Lower lobe of right lung (tissue), 2 donors: ENCODE data around the gene TMEM39B. TPM values are rescaled to one million over a fixed set of nuclear protein-coding genes. Genes with fewer than 3 reads are reported as not detected.
"Not testable (repeated sequence)": the region's sequence is repeated elsewhere in the genome, so short reads cannot be mapped to it uniquely, and the experiment has no call there.

Source experiments
- ATAC-seq, 2 donors: fragments of 200-7000 bp; cut with Tn5 transposase; one replicate each; pipeline ENCODE4 v1.9.1; 2020 to 2022; ENCODE audit warnings: mild to moderate bottlenecking in 2 of 2, moderate library complexity in 2 of 2
- DNase-seq: peaks from one replicate; pipeline ENCODE4 v3.0.0-alpha.2; 2020
- H3K27ac ChIP-seq: fragments of 200-600 bp; one replicate; pipeline ENCODE4 v1.8.0; 2022
- H3K27me3 ChIP-seq: fragments of 200-600 bp; one replicate; pipeline ENCODE4 v1.8.0; 2022; ENCODE audit warnings: low read depth
- H3K36me3 ChIP-seq: fragments of 200-600 bp; one replicate; pipeline ENCODE4 v1.8.0; 2022; ENCODE audit warnings: mild to moderate bottlenecking
- H3K4me1 ChIP-seq: fragments of 200-600 bp; one replicate; pipeline ENCODE4 v1.8.0; 2022
- H3K4me3 ChIP-seq: fragments of 200-600 bp; one replicate; pipeline ENCODE4 v1.8.0; 2022; ENCODE audit warnings: mild to moderate bottlenecking
- H3K9me3 ChIP-seq: fragments of 200-600 bp; one replicate; pipeline ENCODE4 v1.8.0; 2022
- CTCF ChIP-seq: fragments of 200-600 bp; IDR thresholded peaks from one replicate; pipeline ENCODE4 v1.8.0; 2022; ENCODE audit warnings: antibody characterized with exemption, mild to moderate bottlenecking
- intact Hi-C: fragments of 100-400 bp; cut with DNase I; formaldehyde crosslinking; loops from one replicate; pipeline ENCODE4 v1.11.0; 2022
- total RNA-seq: library from RNA; stranded (reverse); fragmentation: NEBNext Ultra II Directional; extraction: Animal tissue kit (Norgen Biotek cat#: 25700); gene quantifications from one replicate; pipeline ENCODE4 v1.2.1, GENCODE V29; 2021
- donor health status: DM: no; HTN: yes; CAD: no; lungs with severe emphysema.

The TMEM39B gene
- total RNA-seq, 1 donor from 2014 or later = 15.3 TPM

GRCh38 chr1:32071758-32072621, 749 bp upstream of the TMEM39B start:
- Histone ChIP-seq H3K27ac (peak overlapping the region; percentile 85), H3K9me3 (no peaks in the 10 kb centered on the region), H3K36me3 (peaks cover 17% of the 10 kb centered on the region), H3K4me1 (peaks cover 26% of the 10 kb centered on the region), H3K27me3 (no peaks in the 10 kb centered on the region), H3K4me3 (peak overlapping the region; percentile 82)
- DNase-seq (no peak), ATAC-seq (no peak)
- no peak for TF ChIP-seq CTCF
- intact Hi-C loops = no loop called here

GRCh38 chr1:32073299-32074229, 825 bp downstream of the TMEM39B start:
- H3K27me3 ChIP-seq = no peaks in the 10 kb centered on the region
- H3K4me1 ChIP-seq = peaks cover 19% of the 10 kb centered on the region
- no peaks in the 10 kb centered on the region for H3K9me3 ChIP-seq
- intact Hi-C loops = no loop called here
- peak overlapping the region; percentile 82 for H3K4me3 ChIP-seq
- DNase-seq (no peak), ATAC-seq (peak in 1 of 2 donors; percentile 62)
- no peak for TF ChIP-seq CTCF
- H3K36me3 ChIP-seq = peaks cover 33% of the 10 kb centered on the region
- H3K27ac ChIP-seq = peak overlapping the region; percentile 85

- H3K4me1 ChIP-seq = peaks cover 19% of the 10 kb centered on the region
- TF ChIP-seq CTCF = no peak
- peaks cover 46% of the 10 kb centered on the region for H3K36me3 ChIP-seq
- no peak overlapping the region for H3K4me3 ChIP-seq
- intact Hi-C loops = no loop called here
- ATAC-seq = no peak
- H3K27ac ChIP-seq = no peak overlapping the region
- DNase-seq = no peak
- no peaks in the 10 kb centered on the region for H3K9me3 ChIP-seq
- no peaks in the 10 kb centered on the region for H3K27me3 ChIP-seq
These were observed 2.1 kb downstream of the TMEM39B start for GRCh38 chr1:32074841-32075240.

- Histone ChIP-seq H3K4me3 (no peak overlapping the region), H3K36me3 (peaks cover 71% of the 10 kb centered on the region), H3K27me3 (no peaks in the 10 kb centered on the region), H3K9me3 (no peaks in the 10 kb centered on the region), H3K4me1 (peaks cover 8% of the 10 kb centered on the region), H3K27ac (no peak overlapping the region)
- DNase-seq = no peak
- TF ChIP-seq CTCF = no peak
- intact Hi-C loops = no loop called here
- no peak for ATAC-seq
These were observed 4.7 kb downstream of the TMEM39B start for GRCh38 chr1:32077451-32077850.

GRCh38 chr1:32082022-32082421, 9.3 kb downstream of the TMEM39B start:
- Histone ChIP-seq H3K4me3 (no peak overlapping the region), H3K4me1 (no peaks in the 10 kb centered on the region), H3K36me3 (peaks cover 88% of the 10 kb centered on the region), H3K27ac (no peak overlapping the region), H3K27me3 (no peaks in the 10 kb centered on the region), H3K9me3 (no peaks in the 10 kb centered on the region)
- intact Hi-C loops = no loop called here
- no peak for ATAC-seq
- DNase-seq = no peak
- no peak for TF ChIP-seq CTCF

GRCh38 chr1:32086381-32086780, 13.6 kb downstream of the TMEM39B start:
- H3K4me3 ChIP-seq, H3K27me3 ChIP-seq, H3K4me1 ChIP-seq, H3K27ac ChIP-seq, ATAC-seq, DNase-seq, H3K9me3 ChIP-seq, intact Hi-C loops: not testable (repeated sequence)
- peaks cover 81% of the 10 kb centered on the region for H3K36me3 ChIP-seq
